IMR-90 (cell line): ENCODE results near the gene SCML2. TPM values are rescaled to one million over a fixed set of nuclear protein-coding genes. Genes with fewer than 3 reads are reported as not detected.

Source experiments
- ATAC-seq: fragments of 200-7000 bp; cut with Tn5 transposase; 2 replicates; pipeline ENCODE4 v1.9.1; 2020; ENCODE audit warnings: low read depth, mild to moderate bottlenecking, moderate library complexity
- BruUV-seq: library from RNA; stranded (reverse); fragments of 400-500 nt; replicated peaks from 2 replicates; lab custom pipeline; 2021; lab: Mats Ljungman, UMichigan
- CTCF ChIA-PET: fragments of 300-600 bp; formaldehyde crosslinking; extraction: SDS; loops from one replicate; lab custom pipeline; 2021; ENCODE audit warnings: antibody characterized with exemption; lab: Yijun Ruan, JAX
- POLR2A ChIA-PET: fragments of 300-600 bp; sonication (Branson Sonifier 250); formaldehyde crosslinking; loops from one replicate; lab custom pipeline; 2022; ENCODE audit warnings: antibody characterized with exemption; ENCODE audit not compliant: unreplicated experiment; lab: Charles Lee
- DNase-seq: peaks from one replicate; pipeline ENCODE4 v3.0.0; 2013
- H2AFZ ChIP-seq: replicated peaks from 2 replicates; pipeline ENCODE3; 2013; ENCODE audit warnings: low read length, mild to moderate bottlenecking; ENCODE audit not compliant: poor library complexity
- H2AK5ac ChIP-seq: 2 replicates; pipeline ENCODE4 v1.6.1; 2013; ENCODE audit warnings: low read depth, low read length, inconsistent platforms
- H2AK9ac ChIP-seq: replicated peaks from 2 replicates; pipeline ENCODE3; 2013; ENCODE audit warnings: mild to moderate bottlenecking, low read depth, low read length, moderate library complexity; ENCODE audit not compliant: poor library complexity
- H2BK120ac ChIP-seq: 2 replicates; pipeline ENCODE4 v1.6.1; 2013; ENCODE audit warnings: low read depth, low read length, inconsistent platforms
- H2BK15ac ChIP-seq: 3 replicates; pipeline ENCODE4 v1.6.1; 2013; ENCODE audit warnings: low read depth, low read length, inconsistent platforms
- H2BK20ac ChIP-seq: 2 replicates; pipeline ENCODE4 v1.6.1; 2013; ENCODE audit warnings: low read depth, mild to moderate bottlenecking, inconsistent platforms, low read length, moderate library complexity
- H2BK5ac ChIP-seq: 2 replicates; pipeline ENCODE4 v1.6.1; 2013; ENCODE audit warnings: mild to moderate bottlenecking, low read depth, low read length, inconsistent platforms; ENCODE audit not compliant: poor library complexity, severe bottlenecking
- H3K14ac ChIP-seq: replicated peaks from 2 replicates; pipeline ENCODE4 v1.6.1; 2013; ENCODE audit warnings: low read depth, low read length, inconsistent platforms
- H3K18ac ChIP-seq: 2 replicates; pipeline ENCODE4 v1.6.1; 2013; ENCODE audit warnings: low read depth, low read length, control low read depth
- H3K23ac ChIP-seq: 2 replicates; pipeline ENCODE4 v1.6.1; 2013; ENCODE audit warnings: low read depth, low read length, inconsistent platforms
- H3K27ac ChIP-seq: 2 replicates; pipeline ENCODE4 v1.5.1; 2013; ENCODE audit warnings: mild to moderate bottlenecking, control low read depth, low read length; ENCODE audit not compliant: insufficient read depth
- H3K27me3 ChIP-seq: 2 replicates; pipeline ENCODE4 v1.6.1; 2013; ENCODE audit warnings: low read length; ENCODE audit not compliant: control insufficient read depth, insufficient read depth
- H3K36me3 ChIP-seq: 2 replicates; pipeline ENCODE4 v1.6.1; 2013; ENCODE audit warnings: low read length, mixed read lengths; ENCODE audit not compliant: control insufficient read depth, insufficient read depth
- H3K4ac ChIP-seq: 2 replicates; pipeline ENCODE4 v1.6.1; 2013; ENCODE audit warnings: low read depth, low read length, inconsistent platforms
- H3K4me1 ChIP-seq: 2 replicates; pipeline ENCODE4 v1.6.1; 2013; ENCODE audit warnings: low read length, mixed read lengths; ENCODE audit not compliant: control insufficient read depth, insufficient read depth
- H3K4me2 ChIP-seq: 2 replicates; pipeline ENCODE4 v1.6.1; 2013; ENCODE audit warnings: low read depth, mild to moderate bottlenecking, control low read depth, low read length, moderate library complexity
- H3K4me3 ChIP-seq: 2 replicates; pipeline ENCODE4 v1.5.1; 2013; ENCODE audit warnings: low read depth, mild to moderate bottlenecking, control low read depth, low read length, moderate library complexity; ENCODE audit not compliant: insufficient read depth
- H3K56ac ChIP-seq: 2 replicates; pipeline ENCODE4 v1.6.1; 2013; ENCODE audit warnings: low read length, inconsistent platforms; ENCODE audit not compliant: insufficient read depth; ENCODE audit errors: extremely low read depth
- H3K79me1 ChIP-seq, 2 experiments: 2 replicates each; pipeline ENCODE4 v1.6.1; 2013; ENCODE audit warnings: low read length in 2 of 2, inconsistent platforms in 1 of 2, low read depth in 1 of 2
- H3K9ac ChIP-seq: 2 replicates; pipeline ENCODE4 v1.6.1; 2013; ENCODE audit warnings: low read depth, low read length, control low read depth
- H3K9me1 ChIP-seq: 2 replicates; pipeline ENCODE4 v1.6.1; 2013; ENCODE audit warnings: low read length, inconsistent platforms; ENCODE audit not compliant: insufficient read depth
- H3K9me3 ChIP-seq: 2 replicates; pipeline ENCODE4 v1.6.1; 2013; ENCODE audit warnings: low read length; ENCODE audit not compliant: control insufficient read depth, insufficient read depth
- H4K20me1 ChIP-seq: 2 replicates; pipeline ENCODE4 v1.6.1; 2013; ENCODE audit warnings: low read length, inconsistent platforms; ENCODE audit not compliant: insufficient read depth
- H4K5ac ChIP-seq: 2 replicates; pipeline ENCODE4 v1.6.1; 2013; ENCODE audit warnings: mild to moderate bottlenecking, low read depth, low read length, control low read depth
- H4K8ac ChIP-seq, 2 experiments: 2 replicates each; pipeline ENCODE4 v1.6.1; 2013; ENCODE audit warnings: low read depth in 2 of 2, low read length in 2 of 2, control low read depth in 1 of 2, inconsistent platforms in 1 of 2
- H4K91ac ChIP-seq: 2 replicates; pipeline ENCODE4 v1.6.1; 2013; ENCODE audit warnings: low read depth, low read length, inconsistent platforms; ENCODE audit not compliant: insufficient read depth
- CEBPB ChIP-seq: IDR thresholded peaks from 2 replicates; pipeline ENCODE4 v1.6.1; 2012; ENCODE audit warnings: low read depth, low read length, improper control_type of control experiment
- CHD1 ChIP-seq: IDR thresholded peaks from 2 replicates; pipeline ENCODE4 v1.6.1; 2012; ENCODE audit warnings: low read depth, low read length, improper control_type of control experiment
- CTCF ChIP-seq: conservative IDR thresholded peaks from 2 replicates; pipeline ENCODE4 v1.5.1; 2012; ENCODE audit warnings: mild to moderate bottlenecking, low read depth, low read length, improper control_type of control experiment
- FOS ChIP-seq: fragments of 150-350 bp; IDR thresholded peaks from 2 replicates; pipeline ENCODE4 v1.6.1; 2016; ENCODE audit warnings: low read depth, low read length
- NFE2L2 ChIP-seq: fragments of 150-350 bp; IDR thresholded peaks from 2 replicates; pipeline ENCODE4 v1.6.1; 2016; ENCODE audit warnings: low read depth, mild to moderate bottlenecking, low read length
- POLR2A ChIP-seq: IDR thresholded peaks from 2 replicates; pipeline ENCODE4 v1.6.1; 2012; ENCODE audit warnings: mild to moderate bottlenecking, low read depth, low read length
- RAD21 ChIP-seq: IDR thresholded peaks from 2 replicates; pipeline ENCODE4 v1.6.1; 2012; ENCODE audit warnings: low read length, improper control_type of control experiment
- RFX5 ChIP-seq: IDR thresholded peaks from 2 replicates; pipeline ENCODE4 v1.8.0; 2012; ENCODE audit warnings: low read depth, mild to moderate bottlenecking, low read length, moderate library complexity
- SMC3 ChIP-seq: fragments of 150-350 bp; IDR thresholded peaks from 2 replicates; pipeline ENCODE4 v1.6.1; 2016; ENCODE audit warnings: low read depth, mild to moderate bottlenecking, antibody characterized with exemption, low read length, moderate library complexity
- USF2 ChIP-seq: fragments of 150-350 bp; IDR thresholded peaks from 2 replicates; pipeline ENCODE4 v1.6.1; 2017; ENCODE audit warnings: mild to moderate bottlenecking, antibody characterized with exemption, low read length, low read depth
- WGBS, 2 experiments: methylation state at CpG; one replicate each; pipeline versions ENCODE4 v1.1.5 to v1.1.7; 2013; ENCODE audit warnings: missing lambda C conversion rate in 2 of 2; ENCODE audit not compliant: insufficient read length in 1 of 2; ENCODE audit errors: extremely low coverage in 2 of 2; 5-methylcytosine and 5-hydroxymethylcytosine counted together
- dilution Hi-C: fragments of 300-500 bp; cut with HindIII; formaldehyde crosslinking; loops from one replicate; pipeline ENCODE4 v1.14.3; 2018; ENCODE audit warnings: low sequenced_read_pairs; ENCODE audit not compliant: unreplicated experiment
- in situ Hi-C: fragments of 300-500 bp; cut with MboI; formaldehyde crosslinking; loops from 3 replicates; pipeline ENCODE4 v1.14.3; 2019; ENCODE audit warnings: low sequenced_read_pairs, inconsistent platforms, mixed read lengths
- intact Hi-C: fragments of 100-400 bp; cut with micrococcal nuclease; formaldehyde crosslinking; loops from 2 replicates; pipeline ENCODE4 v1.10.0; 2022
- polyA plus RNA-seq, 3 experiments: library from polyadenylated mRNA; depleted of rRNA; stranded (reverse); fragments of >200 nt; gene quantifications; 2 replicates each; pipeline ENCODE4 v1.2.3, GENCODE V29; 2012; ENCODE audit warnings: low replicate concordance in 1 of 3
- total RNA-seq: library from RNA; depleted of rRNA; stranded (reverse); fragments of >200 nt; gene quantifications from 2 replicates; pipeline ENCODE4 v1.2.3, GENCODE V29; 2012
- TF ChIP-seq, protein P1 (sequence below): fragments of 150-350 bp; IDR thresholded peaks from 2 replicates; pipeline ENCODE4 v1.6.1; 2016; ENCODE audit warnings: low read depth, mild to moderate bottlenecking, low read length, moderate library complexity, borderline replicate concordance

SCML2 gene
- total and polyA plus RNA-seq, 2 of the 4 experiments (the other 2 are of a cell fraction), result 1.3 to 1.7 TPM

GRCh38 chrX:18377796-18378195, 23.3 kb upstream of the SCML2 start:
- dilution Hi-C loops (no loop called here), intact Hi-C loops (loop anchor here (2.0 kb wide), 1 partner anchor 633 kb away; no protein-coding TSS in a partner anchor)
- WGBS, 2 experiments, result no CpG with 5 or more reads among the region's 6 CpGs

More at GRCh38 chrX:18377796-18378195, 23.3 kb upstream of the SCML2 start:
- Histone ChIP-seq H4K5ac (no peak overlapping the region), H2BK20ac (no peak overlapping the region), H3K4me2 (no peak overlapping the region), H2AK9ac (no peak overlapping the region), H3K9ac (no peak overlapping the region), H2BK5ac (no peak overlapping the region), H3K4me3 (no peak overlapping the region), H2AK5ac (no peak overlapping the region), H3K56ac (no peak overlapping the region), H3K4me1 (no peaks in the 10 kb centered on the region), H4K91ac (no peak overlapping the region), H3K14ac (no peak overlapping the region), H3K9me1 (no peaks in the 10 kb centered on the region), H3K18ac (no peak overlapping the region), H3K36me3 (no peaks in the 10 kb centered on the region), H3K9me3 (no peaks in the 10 kb centered on the region), H2AFZ (no peak overlapping the region), H2BK120ac (no peak overlapping the region), H4K8ac (no peak overlapping the region), H2BK15ac (no peak overlapping the region), H3K27ac (no peak overlapping the region), H3K23ac (no peak overlapping the region), H4K20me1 (no peaks in the 10 kb centered on the region), H3K79me1 (no peaks in the 10 kb centered on the region), H3K4ac (no peak overlapping the region), H3K27me3 (0 out of 2 replicates have a peak, but pooled peaks cover under 1% of the 10 kb centered on the region)
- peak; percentile 8 for DNase-seq
- ATAC-seq, result peak; percentile 66
- POLR2A ChIA-PET, result no interaction called here
- no TSS peak for BruUV-seq
- CTCF ChIA-PET, result interaction anchor here (0.6 to 1.3 kb wide), 4 partner anchors 12 to 680 kb away, joined by 3 to 6 read pairs (median 4); no protein-coding TSS in a partner anchor
- in situ Hi-C loops, result loop anchor here (25.0 kb wide), 2 partner anchors 1160 to 1735 kb away; partner anchors contain the start of gene MAP7D2
- TF ChIP-seq, protein P1, sequence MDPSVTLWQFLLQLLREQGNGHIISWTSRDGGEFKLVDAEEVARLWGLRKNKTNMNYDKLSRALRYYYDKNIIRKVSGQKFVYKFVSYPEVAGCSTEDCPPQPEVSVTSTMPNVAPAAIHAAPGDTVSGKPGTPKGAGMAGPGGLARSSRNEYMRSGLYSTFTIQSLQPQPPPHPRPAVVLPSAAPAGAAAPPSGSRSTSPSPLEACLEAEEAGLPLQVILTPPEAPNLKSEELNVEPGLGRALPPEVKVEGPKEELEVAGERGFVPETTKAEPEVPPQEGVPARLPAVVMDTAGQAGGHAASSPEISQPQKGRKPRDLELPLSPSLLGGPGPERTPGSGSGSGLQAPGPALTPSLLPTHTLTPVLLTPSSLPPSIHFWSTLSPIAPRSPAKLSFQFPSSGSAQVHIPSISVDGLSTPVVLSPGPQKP, result no peak
- TF ChIP-seq SMC3 (peak; percentile 41), NFE2L2 (no peak), POLR2A (no peak), RAD21 (peak; percentile 63), CHD1 (no peak), RFX5 (no peak), CTCF (peak; percentile 59), USF2 (no peak), FOS (no peak), CEBPB (no peak)
